Measurements from ENCODE around the gene EXPH5. TPM values are rescaled to one million over a fixed set of nuclear protein-coding genes. Genes with fewer than 3 reads are reported as not detected.

Gene EXPH5
- total and polyA plus RNA-seq, 2 donors (not counting 1 experiment from before 2014, with no cell fraction given) = 0.12 to 0.37 TPM

DNA sequence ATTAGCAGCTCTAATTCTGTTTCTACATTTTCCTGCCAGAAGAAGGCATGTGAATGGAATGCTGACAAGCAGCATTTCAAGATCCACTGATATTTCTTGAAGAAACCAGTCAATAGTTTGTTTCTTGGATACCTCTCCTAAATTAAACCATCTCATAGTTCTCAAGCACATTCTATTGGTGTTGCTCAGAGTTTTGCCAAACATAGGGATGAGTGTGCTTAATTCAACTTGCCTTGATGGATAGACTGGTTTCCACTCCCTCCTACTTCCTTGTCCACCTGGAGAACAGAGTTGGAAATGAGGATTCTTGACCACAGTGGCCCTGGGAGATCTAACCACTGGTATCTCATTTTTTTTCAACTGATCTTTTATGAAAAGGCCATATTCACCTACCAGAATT is 41.5 kb upstream of the EXPH5 start:
- no peaks in the 10 kb centered on the region for H3K4me1 ChIP-seq (ENCODE audit: control insufficient read depth in 2 of 2, insufficient read depth in 2 of 2, low read length in 2 of 2)
- ATAC-seq (ENCODE audit: low read depth) (no peak), DNase-seq (no peak)
- POLR2A ChIA-PET = no interaction called here
- no peaks in the 10 kb centered on the region for H3K79me2 ChIP-seq (ENCODE audit: control insufficient read depth, insufficient read depth, low read length)
- H3K27me3 ChIP-seq (replicated peaks in 1 of 4; ENCODE audit: control extremely low read depth in 1 of 4, control insufficient read depth in 3 of 4, insufficient read depth in 4 of 4, low read length in 3 of 4) = peaks cover 0 to 9% (median 5%) of the 10 kb centered on the region in 4 experiments
- H3K4me1 Mint-ChIP-seq = no peaks in the 10 kb centered on the region
- no peaks in the 10 kb centered on the region for H4K20me1 ChIP-seq (ENCODE audit: control insufficient read depth, insufficient read depth, low read length, poor library complexity, severe bottlenecking)
- peaks cover 45% of the 10 kb centered on the region for H3K27me3 Mint-ChIP-seq
- no peak overlapping the region for H3K4me2 ChIP-seq (replicated peaks; ENCODE audit: low read depth, low read length, poor library complexity, severe bottlenecking)
- no peaks in the 10 kb centered on the region for H3K36me3 ChIP-seq (replicated peaks in 1 of 2; ENCODE audit: control extremely low read depth in 1 of 2, control insufficient read depth in 1 of 2, extremely low read depth in 1 of 2, insufficient read depth in 2 of 2, low read length in 1 of 2)
- H3K4me3 ChIP-seq (ENCODE audit: control extremely low read depth in 1 of 5, extremely low read depth in 1 of 5, insufficient read depth in 1 of 5, low read depth in 2 of 5, low read length in 4 of 5) = no peak overlapping the region
- H3K9me3 Mint-ChIP-seq (ENCODE audit: insufficient read depth) = no peaks in the 10 kb centered on the region
- H3K4me3 Mint-ChIP-seq = no peak overlapping the region
- CTCF ChIA-PET = interaction anchor here (1.5 kb wide), 1 partner anchor 11 kb away, joined by 3 read pairs; no protein-coding TSS in a partner anchor
- no peak overlapping the region for H3K27ac ChIP-seq (ENCODE audit: low read length in 2 of 2)
- H3K9ac ChIP-seq (ENCODE audit: low read length) = no peak overlapping the region
- TF ChIP-seq EZH2 (IDR thresholded peaks at IDR 0.05; ENCODE audit: borderline replicate concordance, insufficient read depth, low read depth, low read length, poor library complexity, severe bottlenecking) = no peak
- TF ChIP-seq, protein P1, sequence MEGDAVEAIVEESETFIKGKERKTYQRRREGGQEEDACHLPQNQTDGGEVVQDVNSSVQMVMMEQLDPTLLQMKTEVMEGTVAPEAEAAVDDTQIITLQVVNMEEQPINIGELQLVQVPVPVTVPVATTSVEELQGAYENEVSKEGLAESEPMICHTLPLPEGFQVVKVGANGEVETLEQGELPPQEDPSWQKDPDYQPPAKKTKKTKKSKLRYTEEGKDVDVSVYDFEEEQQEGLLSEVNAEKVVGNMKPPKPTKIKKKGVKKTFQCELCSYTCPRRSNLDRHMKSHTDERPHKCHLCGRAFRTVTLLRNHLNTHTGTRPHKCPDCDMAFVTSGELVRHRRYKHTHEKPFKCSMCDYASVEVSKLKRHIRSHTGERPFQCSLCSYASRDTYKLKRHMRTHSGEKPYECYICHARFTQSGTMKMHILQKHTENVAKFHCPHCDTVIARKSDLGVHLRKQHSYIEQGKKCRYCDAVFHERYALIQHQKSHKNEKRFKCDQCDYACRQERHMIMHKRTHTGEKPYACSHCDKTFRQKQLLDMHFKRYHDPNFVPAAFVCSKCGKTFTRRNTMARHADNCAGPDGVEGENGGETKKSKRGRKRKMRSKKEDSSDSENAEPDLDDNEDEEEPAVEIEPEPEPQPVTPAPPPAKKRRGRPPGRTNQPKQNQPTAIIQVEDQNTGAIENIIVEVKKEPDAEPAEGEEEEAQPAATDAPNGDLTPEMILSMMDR (IDR thresholded peaks at IDR 0.05) = no peak
- H3K9me3 ChIP-seq (ENCODE audit: control extremely low read depth in 1 of 3, control insufficient read depth in 2 of 3, insufficient read depth in 1 of 3, low read length in 2 of 3) = peaks cover 0 to 6% (median 0%) of the 10 kb centered on the region in 3 donors
- H2AFZ ChIP-seq (ENCODE audit: insufficient read depth, low read depth, low read length, poor library complexity, severe bottlenecking) = no peak overlapping the region
- no peak overlapping the region for H3K27ac Mint-ChIP-seq
- intact Hi-C loops (cut with micrococcal nuclease) = no loop called here

DNA sequence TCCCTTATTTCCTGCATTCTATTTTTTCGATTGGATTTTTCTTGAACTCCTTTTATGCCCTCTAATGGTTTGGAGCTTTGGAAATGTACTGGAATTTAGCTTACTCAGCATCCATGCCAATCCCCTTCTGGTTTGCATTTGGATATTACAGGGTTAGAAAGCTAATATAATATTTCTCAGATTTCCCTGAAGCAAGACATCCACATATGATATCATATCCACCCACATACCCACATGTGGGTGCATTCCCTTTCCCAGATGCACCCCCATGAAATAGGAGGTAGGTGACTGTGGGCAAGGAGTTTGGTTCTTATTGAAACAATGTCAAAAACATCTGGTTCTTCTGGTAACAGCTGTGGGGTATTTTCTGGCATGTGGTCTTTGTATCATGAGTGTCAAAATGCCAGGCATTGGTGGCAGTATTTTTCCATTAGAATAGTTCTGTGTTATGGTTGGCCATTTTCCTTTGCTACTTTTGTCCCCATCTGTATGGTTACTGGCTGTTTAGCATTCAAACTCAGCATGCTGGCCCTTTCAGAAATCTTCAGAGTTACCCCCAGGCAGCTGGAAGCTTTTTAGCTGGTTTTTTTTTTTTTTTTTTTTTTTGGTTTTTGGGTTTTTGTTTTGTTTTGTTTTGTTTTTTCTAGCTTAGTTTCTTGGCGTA is 38.6 kb upstream of the EXPH5 start:
- no CpG with 5 or more reads among the region's 2 CpGs for WGBS (ENCODE audit: insufficient coverage)
- Histone ChIP-seq H3K4me2 (replicated peaks; ENCODE audit: low read depth, low read length, poor library complexity, severe bottlenecking) (no peak overlapping the region), H3K36me3 (replicated peaks in 1 of 2; ENCODE audit: control extremely low read depth in 1 of 2, control insufficient read depth in 1 of 2, extremely low read depth in 1 of 2, insufficient read depth in 2 of 2, low read length in 1 of 2) (no peaks in the 10 kb centered on the region), H2AFZ (ENCODE audit: insufficient read depth, low read depth, low read length, poor library complexity, severe bottlenecking) (no peak overlapping the region), H4K20me1 (ENCODE audit: control insufficient read depth, insufficient read depth, low read length, poor library complexity, severe bottlenecking) (no peaks in the 10 kb centered on the region), H3K4me3 (ENCODE audit: control extremely low read depth in 1 of 5, extremely low read depth in 1 of 5, insufficient read depth in 1 of 5, low read depth in 2 of 5, low read length in 4 of 5) (no peak overlapping the region), H3K9me3 (ENCODE audit: control extremely low read depth in 1 of 3, control insufficient read depth in 2 of 3, insufficient read depth in 1 of 3, low read length in 2 of 3) (peaks cover 0 to 23% (median 2%) of the 10 kb centered on the region in 3 donors), H3K9ac (ENCODE audit: low read length) (no peak overlapping the region), H3K27ac (ENCODE audit: low read length in 2 of 2) (no peak overlapping the region), H3K27me3 (replicated peaks in 1 of 4; ENCODE audit: control extremely low read depth in 1 of 4, control insufficient read depth in 3 of 4, insufficient read depth in 4 of 4, low read length in 3 of 4) (peaks cover 0 to 13% (median 2%) of the 10 kb centered on the region in 4 experiments), H3K79me2 (ENCODE audit: control insufficient read depth, insufficient read depth, low read length) (no peaks in the 10 kb centered on the region), H3K4me1 (ENCODE audit: control insufficient read depth in 2 of 2, insufficient read depth in 2 of 2, low read length in 2 of 2) (no peaks in the 10 kb centered on the region)
- Mint-ChIP-seq H3K27ac (no peak overlapping the region), H3K4me1 (no peaks in the 10 kb centered on the region), H3K27me3 (peaks cover 41% of the 10 kb centered on the region), H3K9me3 (ENCODE audit: insufficient read depth) (no peaks in the 10 kb centered on the region), H3K4me3 (no peak overlapping the region)
- ATAC-seq (ENCODE audit: low read depth) (no peak), DNase-seq (no peak)
- POLR2A ChIA-PET = no interaction called here
- intact Hi-C loops (cut with micrococcal nuclease) = no loop called here
- TF ChIP-seq EZH2 (IDR thresholded peaks at IDR 0.05; ENCODE audit: borderline replicate concordance, insufficient read depth, low read depth, low read length, poor library complexity, severe bottlenecking) = no peak
- CTCF ChIA-PET = interaction anchor here (0.8 to 2.3 kb wide), 3 partner anchors 15 to 18 kb away, joined by 3 to 8 read pairs (median 3); no protein-coding TSS in a partner anchor
